ENCODE measurements around the gene KLHDC1. TPM values are rescaled to one million over a fixed set of nuclear protein-coding genes. Genes with fewer than 3 reads are reported as not detected.
"Not testable (repeated sequence)": the region's sequence is repeated elsewhere in the genome, so short reads cannot be mapped to it uniquely, and the experiment has no call there.

Gene KLHDC1
- total and polyA plus RNA-seq, 2 donors (not counting 1 experiment from before 2014, with no cell fraction given): 0.85 to 5.8 TPM

GRCh38 chr14:49732896-49733295, 40.0 kb downstream of the KLHDC1 start:
- Histone ChIP-seq H2AFZ (ENCODE audit: low read length) (no peak overlapping the region), H3K27ac (ENCODE audit: insufficient read depth, low read length) (no peak overlapping the region), H3K79me2 (ENCODE audit: control insufficient read depth, insufficient read depth, low read length) (no peaks in the 10 kb centered on the region), H3K4me1 (ENCODE audit: control insufficient read depth, extremely low read depth, insufficient read depth, low read length) (no peaks in the 10 kb centered on the region), H4K20me1 (ENCODE audit: control insufficient read depth, extremely low read depth, insufficient read depth, low read length) (no peaks in the 10 kb centered on the region), H3K9ac (ENCODE audit: insufficient read depth, low read length) (no peak overlapping the region), H3K4me3 (replicated peaks in 1 of 4; ENCODE audit: control extremely low read depth in 1 of 4, insufficient read depth in 1 of 4, low read depth in 3 of 4, low read length in 4 of 4) (no peak overlapping the region), H3K36me3 (ENCODE audit: control insufficient read depth, insufficient read depth, low read length) (no peaks in the 10 kb centered on the region), H3K9me3 (ENCODE audit: control insufficient read depth, insufficient read depth, low read depth, low read length) (no peaks in the 10 kb centered on the region), H3K27me3 (ENCODE audit: control insufficient read depth, insufficient read depth, low read length) (no peaks in the 10 kb centered on the region), H3K4me2 (ENCODE audit: extremely low read depth, insufficient read depth, low read length) (no peak overlapping the region)
- DNase-seq (ENCODE audit: low read depth in 2 of 2): no peak
- TF ChIP-seq EZH2 (IDR thresholded peaks at IDR 0.05; ENCODE audit: low read length, missing control alignments) (no peak), CTCF (conservative IDR thresholded peaks at IDR 0.05 in 1 of 2, IDR thresholded peaks at IDR 0.05 in 1 of 2; ENCODE audit: low read depth in 1 of 2, low read length in 2 of 2) (no peak)

- Histone ChIP-seq H3K9ac (ENCODE audit: insufficient read depth, low read length) (no peak overlapping the region), H4K20me1 (ENCODE audit: control insufficient read depth, extremely low read depth, insufficient read depth, low read length) (no peaks in the 10 kb centered on the region), H3K4me2 (ENCODE audit: extremely low read depth, insufficient read depth, low read length) (no peak overlapping the region), H3K9me3 (ENCODE audit: control insufficient read depth, insufficient read depth, low read depth, low read length) (no peaks in the 10 kb centered on the region), H3K27me3 (ENCODE audit: control insufficient read depth, insufficient read depth, low read length) (no peaks in the 10 kb centered on the region), H3K4me3 (replicated peaks in 1 of 4; ENCODE audit: control extremely low read depth in 1 of 4, insufficient read depth in 1 of 4, low read depth in 3 of 4, low read length in 4 of 4) (no peak overlapping the region), H3K4me1 (ENCODE audit: control insufficient read depth, extremely low read depth, insufficient read depth, low read length) (no peaks in the 10 kb centered on the region), H3K27ac (ENCODE audit: insufficient read depth, low read length) (no peak overlapping the region), H3K79me2 (ENCODE audit: control insufficient read depth, insufficient read depth, low read length) (no peaks in the 10 kb centered on the region), H3K36me3 (ENCODE audit: control insufficient read depth, insufficient read depth, low read length) (no peaks in the 10 kb centered on the region), H2AFZ (ENCODE audit: low read length) (no peak overlapping the region)
- DNase-seq (ENCODE audit: low read depth in 2 of 2): no peak
- TF ChIP-seq EZH2 (IDR thresholded peaks at IDR 0.05; ENCODE audit: low read length, missing control alignments) (no peak), CTCF (conservative IDR thresholded peaks at IDR 0.05 in 1 of 2, IDR thresholded peaks at IDR 0.05 in 1 of 2; ENCODE audit: low read depth in 1 of 2, low read length in 2 of 2) (no peak)
Measured at GRCh38 chr14:49733836-49734235, 40.9 kb downstream of the KLHDC1 start.

GRCh38 chr14:49735669-49736068, 42.7 kb downstream of the KLHDC1 start:
- not testable (repeated sequence) for H3K4me1 ChIP-seq (ENCODE audit: control insufficient read depth, extremely low read depth, insufficient read depth, low read length); H3K27ac ChIP-seq (ENCODE audit: insufficient read depth, low read length); H3K79me2 ChIP-seq (ENCODE audit: control insufficient read depth, insufficient read depth, low read length); H3K4me3 ChIP-seq (replicated peaks in 1 of 4; ENCODE audit: control extremely low read depth in 1 of 4, insufficient read depth in 1 of 4, low read depth in 3 of 4, low read length in 4 of 4); DNase-seq (ENCODE audit: low read depth in 2 of 2); H3K36me3 ChIP-seq (ENCODE audit: control insufficient read depth, insufficient read depth, low read length); H3K27me3 ChIP-seq (ENCODE audit: control insufficient read depth, insufficient read depth, low read length); H2AFZ ChIP-seq (ENCODE audit: low read length); H4K20me1 ChIP-seq (ENCODE audit: control insufficient read depth, extremely low read depth, insufficient read depth, low read length); H3K9me3 ChIP-seq (ENCODE audit: control insufficient read depth, insufficient read depth, low read depth, low read length); H3K9ac ChIP-seq (ENCODE audit: insufficient read depth, low read length); H3K4me2 ChIP-seq (ENCODE audit: extremely low read depth, insufficient read depth, low read length)
